Measurements from ENCODE around the gene MED8.

- TF ChIP-seq CTCF (IDR thresholded peaks at IDR 0.05; ENCODE audit: insufficient read depth, low read depth, low read length) (no peak), EZH2 (IDR thresholded peaks at IDR 0.05; ENCODE audit: insufficient read depth, low read length) (no peak)
Measured at GRCh38 chr1:43346636-43347035, 43.0 kb downstream of the MED8 start.

Data from astrocyte (in vitro differentiated cells and primary cell).